Endothelial cell of hepatic sinusoid (primary cell): ENCODE data around the gene ZFP1.

Experiments
- in situ Hi-C: cut with HindIII; loops from 2 replicates; pipeline ENCODE4 v1.10.0; 2017; ENCODE audit warnings: low sequenced_read_pairs

Gene ZFP1

GRCh38 chr16:75148311-75149195 lies at the start of gene ZFP1:
TSS of gene ZFP1 (plus strand) at chr16:75148524. CDS start at chr16:75152952, 4,428 bp downstream.
- in situ Hi-C loops, result no loop called here

DNA sequence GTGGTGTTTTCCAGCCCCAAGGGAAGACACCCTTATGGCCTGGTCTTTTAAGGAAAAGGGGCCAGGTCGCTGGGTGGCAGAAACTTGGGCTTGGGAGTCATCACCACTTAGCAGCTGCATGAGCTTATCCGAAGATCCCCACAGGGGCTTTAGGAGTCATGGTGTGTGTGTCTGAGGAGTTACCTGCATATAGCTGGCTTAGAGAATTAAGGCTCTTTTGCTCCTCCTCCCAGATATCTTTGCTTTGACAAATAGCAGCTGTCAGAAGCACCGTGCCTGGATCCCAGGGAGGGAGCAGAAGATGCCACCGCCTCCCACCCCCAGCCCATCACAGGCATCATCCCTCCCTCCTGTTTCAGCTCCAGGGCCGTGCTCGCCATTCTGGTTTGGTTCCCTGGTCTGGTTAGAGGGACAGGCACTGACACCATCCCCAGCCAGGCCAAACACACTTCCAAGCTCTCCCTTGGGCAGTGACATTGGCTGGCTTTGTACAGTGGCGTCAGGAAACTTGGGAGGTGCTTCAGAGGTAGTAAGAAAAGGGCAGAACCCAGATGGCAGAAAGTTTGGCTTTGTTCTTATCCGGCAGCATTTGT lies 49.2 kb upstream of the ZFP1 start:
- in situ Hi-C loops, result no loop called here

DNA sequence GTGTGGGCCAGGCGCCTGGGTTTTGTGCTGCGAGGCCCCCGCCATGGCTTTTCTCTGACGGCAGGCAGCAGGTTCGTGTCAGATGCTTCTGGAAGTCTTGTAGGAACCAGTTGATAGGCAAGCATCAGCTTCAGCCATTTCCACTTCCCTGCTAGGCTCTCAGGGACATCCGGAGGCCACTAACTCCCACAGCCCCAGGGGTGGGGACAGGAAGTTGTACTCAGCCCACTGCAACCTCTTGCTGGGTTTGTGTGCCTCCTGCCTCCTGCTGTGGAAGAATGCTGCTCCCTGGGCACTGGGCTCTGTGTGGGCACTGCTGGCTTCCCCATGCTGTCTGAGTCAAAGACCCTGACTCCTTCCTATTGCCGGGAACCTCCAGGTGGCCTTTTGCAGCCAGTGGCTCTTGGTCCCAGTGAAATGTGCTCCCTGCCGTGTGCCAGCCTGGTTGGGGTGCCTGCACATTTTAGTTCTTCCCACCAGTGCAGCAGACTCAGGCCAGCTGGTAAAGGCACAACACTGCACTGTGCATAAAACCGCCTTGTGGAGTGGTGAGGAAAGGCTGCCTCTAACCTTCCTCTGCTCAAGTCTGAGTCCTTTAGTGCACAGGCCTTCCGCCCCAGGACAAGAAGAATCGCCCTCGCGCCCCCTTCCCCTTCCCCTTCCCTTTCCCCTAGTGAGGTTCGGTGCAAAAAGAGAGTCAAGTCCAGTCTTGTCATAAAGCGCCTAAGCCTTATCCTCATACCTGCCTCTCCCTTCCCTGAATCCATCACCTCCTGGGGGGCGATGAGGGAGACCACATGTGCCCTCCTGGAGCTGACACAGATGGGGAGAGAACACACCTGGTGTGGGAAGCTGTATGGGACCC lies 48.4 kb upstream of the ZFP1 start:
- in situ Hi-C loops, result no loop called here

DNA sequence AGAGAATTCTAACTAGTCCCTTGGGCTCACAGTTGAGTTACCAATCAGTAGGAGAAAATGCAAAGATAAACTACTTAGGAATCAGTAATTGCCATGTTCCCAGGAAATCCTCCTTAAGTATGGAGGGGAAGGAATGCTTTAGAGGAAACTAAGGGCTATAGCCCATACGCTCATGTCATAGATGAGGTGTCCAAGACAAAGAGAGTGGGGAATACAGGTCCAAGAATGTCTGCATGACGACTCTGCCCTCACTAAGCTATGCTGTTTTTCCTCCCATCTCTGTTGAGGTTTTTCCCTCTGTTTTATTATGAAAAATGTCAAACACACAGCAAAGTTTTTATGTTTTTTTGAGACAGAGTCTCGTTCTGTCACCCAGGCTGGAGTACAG lies 47.7 kb upstream of the ZFP1 start:
- in situ Hi-C loops, result no loop called here

GRCh38 chr16:75101635-75102034 lies 46.7 kb upstream of the ZFP1 start:
- in situ Hi-C loops, result no loop called here

DNA sequence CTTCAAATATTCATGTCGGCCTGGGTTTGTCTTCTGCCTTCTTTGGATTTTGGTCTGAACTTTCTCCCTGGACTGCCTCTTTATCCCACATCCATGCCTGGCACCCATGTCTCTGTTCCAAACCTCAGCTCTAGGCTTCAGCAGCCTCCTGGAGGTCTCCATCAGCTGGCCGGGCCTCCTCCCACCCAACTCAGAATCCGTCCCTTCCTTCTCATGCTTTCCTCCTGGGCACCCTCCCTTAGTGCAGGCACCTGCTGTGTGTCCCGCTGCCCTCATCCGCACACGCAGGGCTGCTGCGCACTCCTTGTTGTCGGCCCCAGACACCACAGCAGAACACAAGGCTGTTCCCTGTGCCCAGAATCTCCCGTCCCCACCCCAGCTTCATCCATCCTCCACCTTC lies 45.7 kb upstream of the ZFP1 start:
- in situ Hi-C loops, result no loop called here

DNA sequence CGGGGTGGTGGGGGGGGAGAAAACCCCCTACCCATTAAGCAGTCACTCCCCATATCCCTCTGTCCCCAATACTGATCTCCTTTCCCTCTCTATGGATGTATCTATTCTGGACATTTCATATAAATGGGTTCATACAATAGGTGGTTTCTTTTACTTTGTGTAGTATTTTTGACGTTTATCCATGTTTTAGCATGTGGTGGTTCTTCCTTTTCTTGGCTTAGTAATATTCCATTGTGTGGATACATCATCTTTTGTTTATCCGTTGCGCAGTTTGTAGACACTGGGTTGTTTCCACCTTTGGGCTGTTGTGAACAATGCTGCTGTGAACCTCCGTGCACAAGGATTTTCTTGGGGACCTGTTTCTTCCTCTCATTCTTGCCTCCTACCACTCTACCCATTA lies 44.3 kb upstream of the ZFP1 start:
- in situ Hi-C loops, result no loop called here

GRCh38 chr16:75104836-75105235 lies 43.5 kb upstream of the ZFP1 start:
- in situ Hi-C loops, result loop anchor here (5.0 kb wide), 1 partner anchor 98 kb away; no protein-coding TSS in a partner anchor

GRCh38 chr16:75105306-75106061 lies 42.8 kb upstream of the ZFP1 start:
- in situ Hi-C loops, result loop anchor here (5.0 kb wide), 1 partner anchor 98 kb away; no protein-coding TSS in a partner anchor

DNA sequence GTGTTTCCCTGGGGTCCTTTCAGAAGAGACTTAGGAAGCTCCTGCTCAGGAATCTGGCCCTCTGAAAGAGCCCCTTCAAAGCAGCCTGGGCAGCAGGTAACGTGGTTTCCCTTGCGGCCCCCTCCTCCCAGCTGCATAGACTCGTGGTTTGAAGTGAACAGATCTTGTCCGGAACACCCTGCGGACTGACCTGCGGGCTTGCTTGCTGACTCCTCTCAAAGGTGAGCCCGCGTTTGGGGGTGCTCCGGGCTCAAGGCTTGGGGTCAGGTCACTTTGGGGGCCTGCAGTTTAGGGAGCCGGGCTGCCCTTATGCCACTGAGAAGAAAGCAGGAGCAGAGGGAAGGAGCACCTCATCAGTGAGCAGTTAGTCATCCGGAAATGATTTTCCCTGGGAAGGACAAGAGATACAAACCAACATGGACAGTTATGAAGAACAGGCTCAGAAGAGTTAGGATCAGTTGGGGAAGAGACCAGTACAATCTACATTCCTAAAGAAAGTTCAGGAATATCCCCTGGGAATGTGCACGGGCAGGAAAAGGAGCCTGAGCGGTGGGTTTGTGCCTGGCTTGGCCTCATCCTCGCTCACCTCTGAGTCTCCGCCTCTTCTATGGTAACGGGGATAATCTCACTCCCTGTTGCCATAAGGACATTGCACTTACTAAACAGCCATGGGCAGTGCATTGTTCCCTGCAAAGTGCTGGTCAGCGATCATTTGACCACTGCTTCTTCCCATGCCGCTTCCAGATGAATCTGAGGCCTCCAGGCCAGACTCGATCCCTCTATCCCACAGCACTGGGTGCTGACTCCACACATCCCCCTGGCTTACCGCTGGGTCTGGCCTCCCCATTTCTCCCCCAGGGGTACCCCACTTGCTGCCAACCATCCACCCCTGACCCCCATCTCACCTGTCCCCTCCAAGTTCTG lies 41.7 kb upstream of the ZFP1 start:
- in situ Hi-C loops, result loop anchor here (5.0 kb wide), 1 partner anchor 99 kb away; no protein-coding TSS in a partner anchor

DNA sequence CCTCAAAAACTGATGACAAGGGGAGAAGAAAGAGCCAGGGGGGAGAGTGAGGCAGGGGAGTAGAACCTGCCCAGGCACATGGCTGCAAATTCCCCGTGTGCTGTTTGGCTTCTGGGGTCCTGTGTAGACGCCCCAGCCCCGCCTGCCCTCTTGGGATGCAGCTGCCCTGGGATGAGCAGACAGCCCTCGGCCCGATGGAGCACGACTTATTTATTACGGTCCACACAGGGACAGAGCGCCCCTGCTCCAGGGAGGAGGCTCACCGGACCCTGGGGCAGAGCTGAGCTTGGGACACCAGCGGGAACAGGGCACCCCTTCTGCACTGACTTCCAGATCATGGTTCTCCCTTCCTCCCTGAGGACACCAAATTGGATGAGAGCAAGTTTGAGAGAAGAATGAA lies 40.8 kb upstream of the ZFP1 start:
- in situ Hi-C loops, result loop anchor here (5.0 kb wide), 1 partner anchor 100 kb away; no protein-coding TSS in a partner anchor

DNA sequence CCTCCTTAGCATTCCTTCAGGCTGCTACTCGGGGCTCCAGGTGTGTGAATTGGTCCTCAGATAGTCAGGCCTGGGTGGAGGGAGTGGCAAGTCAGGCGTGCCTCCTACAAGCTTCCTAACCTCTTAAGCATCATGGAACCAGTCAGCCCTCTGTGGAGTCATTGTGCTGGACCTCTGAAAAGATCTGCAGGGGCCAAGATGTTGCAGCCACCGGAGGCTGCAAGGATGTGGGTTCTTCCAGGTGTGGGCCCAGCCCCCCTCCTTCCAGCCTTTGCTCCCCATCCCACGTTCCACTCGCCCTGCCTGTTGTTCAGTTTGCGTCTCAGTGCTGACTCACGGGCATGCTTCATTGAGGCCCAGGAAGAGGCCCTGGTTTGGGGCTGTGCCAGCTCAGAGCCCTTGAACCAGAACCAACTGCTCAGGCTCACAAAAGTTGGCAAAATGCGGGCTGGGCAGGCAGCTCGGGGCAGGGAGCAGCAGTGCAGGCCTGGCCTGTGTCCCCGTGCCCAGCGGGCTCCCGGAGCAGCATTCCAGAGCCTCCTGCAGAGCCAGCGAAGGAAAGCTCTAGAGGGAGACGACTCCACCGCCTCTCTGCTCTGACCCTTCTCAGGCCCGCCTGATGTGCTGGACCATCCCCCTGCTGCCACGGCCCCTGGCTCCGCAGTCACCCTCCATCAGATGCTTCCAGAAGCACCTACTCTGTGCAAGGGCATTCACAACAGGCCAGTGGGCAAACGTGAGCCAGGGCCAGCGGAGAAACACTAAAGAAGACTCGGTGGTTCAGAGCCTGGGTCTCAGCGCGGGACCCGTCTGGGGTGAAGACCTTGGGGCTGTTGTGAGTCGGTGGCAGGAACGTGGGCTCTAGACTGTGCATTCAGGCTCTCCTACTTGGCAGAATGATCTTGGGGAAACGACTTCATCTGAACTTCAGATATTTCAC lies 39.3 kb upstream of the ZFP1 start:
- in situ Hi-C loops, result loop anchor here (5.0 kb wide), 1 partner anchor 102 kb away; no protein-coding TSS in a partner anchor

GRCh38 chr16:75109732-75110243 lies 38.5 kb upstream of the ZFP1 start:
- in situ Hi-C loops, result loop anchor here (5.0 kb wide), 1 partner anchor 102 kb away; no protein-coding TSS in a partner anchor

DNA sequence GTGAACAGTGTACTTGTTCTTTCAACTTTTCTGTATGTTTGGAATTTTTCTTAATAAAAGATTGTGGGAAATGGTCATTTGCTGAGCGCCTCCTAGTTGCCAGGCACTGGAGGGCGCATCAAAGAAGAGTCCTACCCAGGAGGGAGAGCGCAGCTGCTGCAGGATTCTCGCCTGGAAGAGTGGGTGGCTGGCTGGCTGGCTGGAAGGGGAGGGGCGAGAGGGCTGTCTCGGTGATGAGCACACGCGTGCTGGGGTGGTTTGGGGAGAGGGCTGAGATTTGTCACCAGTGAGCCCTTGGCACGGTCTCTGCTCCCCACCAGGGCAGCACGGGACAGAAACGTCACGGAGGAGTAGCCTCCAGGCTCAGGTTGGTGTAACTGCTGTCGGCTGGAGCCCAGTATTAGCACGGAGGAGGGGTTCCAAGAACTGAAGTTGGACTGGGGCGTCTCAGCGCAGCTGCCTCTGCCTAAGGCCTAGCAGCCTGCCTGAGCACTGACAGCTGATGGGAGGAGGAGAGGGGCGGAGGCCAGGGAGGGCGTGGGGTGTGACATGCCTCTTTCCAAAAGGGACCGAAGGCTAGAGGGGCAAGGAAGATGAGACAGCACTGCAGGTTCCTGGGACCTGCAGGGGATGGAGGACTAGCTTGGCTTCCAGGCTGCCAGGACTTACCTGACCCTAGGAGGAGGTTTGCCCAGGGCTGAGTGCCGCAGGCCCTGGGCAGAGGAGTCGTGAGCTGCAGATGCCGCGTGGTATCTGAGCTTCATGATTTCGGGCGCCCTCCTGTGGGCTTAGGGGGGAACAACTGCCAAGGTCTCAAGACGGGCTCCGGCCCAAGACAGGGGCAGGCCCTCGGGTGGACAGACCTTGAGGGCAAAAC lies 37.4 kb upstream of the ZFP1 start:
- in situ Hi-C loops, result no loop called here

DNA sequence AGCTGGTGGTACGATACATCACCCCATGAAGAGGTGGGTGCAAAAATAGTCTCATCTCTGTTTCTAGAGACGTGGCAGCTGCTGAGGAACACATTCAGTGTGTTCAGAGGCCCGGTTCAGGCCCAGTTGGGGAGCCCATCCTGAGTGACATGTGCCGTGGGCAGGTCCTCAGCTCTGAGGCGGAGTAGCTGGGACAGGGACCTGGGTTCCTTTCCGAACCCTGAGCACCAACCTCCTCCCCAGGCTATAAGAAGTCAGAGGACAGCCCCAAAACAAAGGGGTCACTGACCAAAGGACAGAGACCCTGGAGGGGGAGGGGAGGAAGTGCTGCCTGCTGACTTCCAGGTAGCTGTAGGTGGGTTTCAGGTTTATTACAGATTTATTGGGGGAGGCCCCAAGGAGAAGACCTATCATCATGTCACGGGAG lies 36.8 kb upstream of the ZFP1 start:
- in situ Hi-C loops, result no loop called here

GRCh38 chr16:75111961-75112733 lies 36.2 kb upstream of the ZFP1 start:
- in situ Hi-C loops, result no loop called here
